HG03457 (cell line): Measurements from ENCODE around the gene PRKG1.
"Not testable (repeated sequence)": the region's sequence is repeated elsewhere in the genome, so short reads cannot be mapped to it uniquely, and the experiment has no call there.

Experiments used
- ATAC-seq: cut with Tn5 transposase; IDR thresholded peaks from one replicate; pipeline ENCODE4 v1.9.1; 2021; ENCODE audit warnings: moderate number of reproducible peaks; ENCODE audit not compliant: unreplicated experiment

PRKG1 gene

DNA sequence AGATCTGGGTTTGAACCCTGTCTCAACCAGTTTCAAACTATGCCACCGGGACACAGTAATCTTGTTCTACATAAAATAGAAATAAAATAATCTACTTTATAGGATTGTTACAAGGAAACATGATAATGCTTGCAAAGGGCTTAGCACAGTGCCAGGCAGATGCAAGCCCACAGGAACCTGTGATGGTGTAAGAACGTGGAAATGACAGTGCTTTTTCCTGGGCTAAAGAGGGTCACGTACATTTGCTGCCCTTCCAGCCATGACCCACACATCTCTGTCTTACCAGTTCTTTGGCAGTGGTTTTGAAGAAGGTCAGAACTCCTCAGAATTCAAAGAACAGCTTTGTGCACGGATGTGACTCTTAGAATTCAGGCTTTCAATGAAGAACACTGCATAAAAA, 342.2 kb downstream of the PRKG1 start:
- ATAC-seq = no peak

GRCh38 chr10:51419196-51420093, 345.2 kb downstream of the PRKG1 start:
- no peak for ATAC-seq

- ATAC-seq = no peak
Observed at GRCh38 chr10:51421853-51422252, 347.6 kb downstream of the PRKG1 start.

DNA sequence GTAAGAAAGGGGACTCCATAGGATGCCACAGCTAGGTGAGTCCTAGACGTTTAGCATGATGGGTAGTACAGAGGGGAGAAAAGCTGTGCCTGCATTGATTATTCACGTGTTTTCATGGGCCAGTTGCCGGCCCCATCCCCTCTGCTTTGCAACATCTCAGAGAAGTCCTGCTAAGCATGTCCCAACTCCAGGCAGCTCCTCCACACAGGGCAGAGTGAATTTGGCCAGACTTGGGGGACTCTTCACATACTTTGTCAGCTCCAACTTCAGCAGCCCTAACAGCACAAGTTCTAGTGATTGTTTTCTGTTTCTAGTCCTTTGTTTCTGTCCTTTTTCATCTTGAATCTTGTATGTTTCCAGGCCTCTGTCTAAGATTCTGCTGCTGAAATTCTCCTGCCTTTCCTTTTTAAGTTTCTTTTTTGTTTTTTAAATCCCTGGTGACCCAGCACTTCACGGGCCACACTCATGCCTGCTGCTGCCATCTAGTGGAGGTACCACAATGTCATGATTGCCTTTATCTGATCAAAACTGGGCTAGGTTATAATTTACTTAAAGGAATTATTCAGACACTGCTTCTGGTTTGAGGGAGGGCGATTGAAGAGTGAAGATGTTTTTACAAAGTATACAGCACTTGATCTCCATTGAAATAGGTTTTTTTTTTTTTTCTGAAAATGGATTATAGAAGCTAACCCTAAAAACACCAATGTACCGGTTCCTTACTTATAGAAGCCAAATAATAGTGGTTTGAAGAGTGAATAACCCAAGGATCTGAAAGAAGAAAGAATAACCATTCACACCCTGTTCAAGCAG, 348.2 kb downstream of the PRKG1 start:
- ATAC-seq = peak; percentile 54

GRCh38 chr10:51423121-51423452, 348.8 kb downstream of the PRKG1 start:
- ATAC-seq = no peak

DNA sequence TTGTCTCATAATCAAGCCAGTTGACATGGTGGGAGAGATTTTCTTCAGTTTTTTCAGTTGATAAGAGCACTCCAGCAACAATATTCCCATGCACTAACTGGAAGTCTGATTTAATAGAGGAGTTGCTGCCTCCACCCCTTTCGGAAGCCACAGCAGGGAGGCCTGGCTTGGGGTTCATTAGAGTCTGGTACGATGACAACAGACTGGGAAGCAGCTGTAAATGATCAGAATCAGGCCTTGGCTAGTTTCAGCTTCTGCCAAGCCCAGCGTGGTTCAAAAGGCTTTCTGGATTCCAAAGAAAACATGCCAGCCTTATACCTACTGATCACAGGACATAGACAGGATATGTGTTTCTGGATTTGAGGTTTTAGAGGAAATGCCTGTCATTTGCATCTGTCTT, 351.1 kb downstream of the PRKG1 start:
- ATAC-seq = no peak

GRCh38 chr10:51427758-51428157, 353.5 kb downstream of the PRKG1 start:
- no peak for ATAC-seq

GRCh38 chr10:51430506-51430905, 356.2 kb downstream of the PRKG1 start:
- ATAC-seq = no peak

- ATAC-seq = no peak
Observed at GRCh38 chr10:51433949-51434475, 359.7 kb downstream of the PRKG1 start.

GRCh38 chr10:51436805-51437204, 362.5 kb downstream of the PRKG1 start:
- ATAC-seq = no peak

DNA sequence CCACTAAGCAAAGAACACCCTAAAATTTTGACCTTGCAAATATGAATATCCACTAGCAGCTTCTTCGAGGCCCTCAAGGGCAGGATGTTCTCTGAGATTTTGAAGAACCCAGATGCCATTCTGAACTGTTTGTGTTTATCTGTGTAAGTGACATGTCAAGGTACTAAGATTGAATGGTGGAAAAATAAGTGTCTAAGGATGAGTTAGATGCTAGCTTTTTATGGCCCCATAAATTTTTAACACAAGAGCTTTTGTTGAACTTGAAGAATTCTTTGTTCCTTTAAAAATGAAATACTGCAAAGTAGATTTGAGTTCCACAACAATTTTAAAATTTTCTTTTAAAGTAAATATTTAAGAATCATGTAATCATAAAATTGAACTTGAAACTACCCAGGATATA, 365.4 kb downstream of the PRKG1 start:
- no peak for ATAC-seq

- ATAC-seq = no peak
Observed at GRCh38 chr10:51445588-51445987, 371.3 kb downstream of the PRKG1 start.

GRCh38 chr10:51447119-51447518, 372.8 kb downstream of the PRKG1 start:
- no peak for ATAC-seq

GRCh38 chr10:51455762-51456161, 381.5 kb downstream of the PRKG1 start:
- not testable (repeated sequence) for ATAC-seq

- no peak for ATAC-seq
Observed at GRCh38 chr10:51459476-51459875, 385.2 kb downstream of the PRKG1 start.

GRCh38 chr10:51462076-51462779, 387.9 kb downstream of the PRKG1 start:
- ATAC-seq = no peak

- no peak for ATAC-seq
Observed at GRCh38 chr10:51468424-51468823, 394.1 kb downstream of the PRKG1 start.

GRCh38 chr10:51469686-51470085, 395.4 kb downstream of the PRKG1 start:
- no peak for ATAC-seq

- no peak for ATAC-seq
Observed at GRCh38 chr10:51471271-51471670, 397.0 kb downstream of the PRKG1 start.

DNA sequence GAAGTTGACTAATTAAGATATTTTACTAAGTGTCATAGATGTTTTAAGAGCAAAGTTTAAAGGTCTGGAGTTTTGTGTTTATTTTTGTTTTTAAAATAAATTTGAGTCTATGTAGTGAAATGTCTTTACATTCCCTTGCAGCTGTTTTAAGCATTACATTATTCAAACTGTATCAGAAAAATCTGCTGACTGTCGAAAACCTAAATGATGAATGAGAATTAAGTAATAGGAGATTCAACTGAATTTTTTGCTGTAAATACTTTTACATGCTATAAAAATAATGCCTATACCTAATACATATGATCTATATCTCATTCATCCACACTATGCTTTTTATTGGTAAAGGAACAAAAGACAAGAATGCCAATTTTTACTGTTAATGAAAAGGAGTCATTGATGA, 397.9 kb downstream of the PRKG1 start:
- ATAC-seq = no peak

DNA sequence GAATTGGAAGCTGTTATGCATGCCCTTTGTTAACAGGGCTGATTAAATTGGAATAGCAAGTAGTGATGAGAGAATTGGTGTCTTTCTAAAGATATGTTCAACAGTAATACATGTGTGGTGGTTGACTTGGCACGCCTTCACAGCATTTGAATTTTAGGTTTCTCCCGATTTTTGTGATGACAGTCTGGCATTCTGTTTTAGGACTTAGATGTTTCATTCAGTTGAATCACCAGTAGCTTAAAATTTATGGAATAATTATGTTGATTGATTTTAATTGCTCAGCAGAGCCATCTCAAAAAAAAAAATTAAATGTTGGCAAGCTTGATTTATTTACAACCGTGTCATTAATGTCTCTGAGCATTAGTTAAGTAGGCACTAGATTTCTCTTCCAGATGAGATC, 405.4 kb downstream of the PRKG1 start:
- ATAC-seq = no peak
